Endometrial microvascular endothelial cells (primary cell): ENCODE measurements around the gene HAUS2. TPM values are rescaled to one million over a fixed set of nuclear protein-coding genes. Genes with fewer than 3 reads are reported as not detected.
"Not testable (repeated sequence)": the region's sequence is repeated elsewhere in the genome, so short reads cannot be mapped to it uniquely, and the experiment has no call there.

Experiments
- in situ Hi-C: cut with HindIII; loops from 2 replicates; pipeline ENCODE4 v1.10.0; 2017; ENCODE audit warnings: low sequenced_read_pairs, low pct_unique_long_range_greater_than_20kb; ENCODE audit errors: inconsistent ontology term
- total RNA-seq: library from RNA; depleted of rRNA; stranded (reverse); fragments of >200 nt; gene quantifications from one replicate; pipeline ENCODE4 v1.2.3, GENCODE V29; 2015; ENCODE audit errors: inconsistent ontology term

The HAUS2 gene
- total RNA-seq, 1 donor from 2014 or later: 54.8 TPM

DNA sequence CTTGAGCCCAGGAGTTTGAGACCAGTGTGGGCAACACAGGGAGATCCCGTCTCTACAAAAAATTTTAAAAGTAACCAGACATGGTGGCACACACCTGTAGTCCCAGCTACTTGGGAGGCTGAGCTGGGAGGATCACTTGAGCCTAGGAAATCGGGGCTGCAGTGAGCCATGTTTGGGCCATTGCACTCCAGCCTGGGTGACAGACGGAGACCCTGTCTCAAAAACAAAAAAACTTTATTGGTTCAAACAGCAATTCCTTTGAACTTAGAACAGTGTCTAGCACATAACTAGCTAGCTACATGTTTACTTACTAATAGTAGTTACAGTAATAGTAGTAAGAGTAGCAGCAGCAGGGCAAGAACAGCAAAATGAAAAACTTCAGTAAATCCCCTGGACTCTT, 10.1 kb downstream of the HAUS2 start:
- in situ Hi-C loops: no loop called here

DNA sequence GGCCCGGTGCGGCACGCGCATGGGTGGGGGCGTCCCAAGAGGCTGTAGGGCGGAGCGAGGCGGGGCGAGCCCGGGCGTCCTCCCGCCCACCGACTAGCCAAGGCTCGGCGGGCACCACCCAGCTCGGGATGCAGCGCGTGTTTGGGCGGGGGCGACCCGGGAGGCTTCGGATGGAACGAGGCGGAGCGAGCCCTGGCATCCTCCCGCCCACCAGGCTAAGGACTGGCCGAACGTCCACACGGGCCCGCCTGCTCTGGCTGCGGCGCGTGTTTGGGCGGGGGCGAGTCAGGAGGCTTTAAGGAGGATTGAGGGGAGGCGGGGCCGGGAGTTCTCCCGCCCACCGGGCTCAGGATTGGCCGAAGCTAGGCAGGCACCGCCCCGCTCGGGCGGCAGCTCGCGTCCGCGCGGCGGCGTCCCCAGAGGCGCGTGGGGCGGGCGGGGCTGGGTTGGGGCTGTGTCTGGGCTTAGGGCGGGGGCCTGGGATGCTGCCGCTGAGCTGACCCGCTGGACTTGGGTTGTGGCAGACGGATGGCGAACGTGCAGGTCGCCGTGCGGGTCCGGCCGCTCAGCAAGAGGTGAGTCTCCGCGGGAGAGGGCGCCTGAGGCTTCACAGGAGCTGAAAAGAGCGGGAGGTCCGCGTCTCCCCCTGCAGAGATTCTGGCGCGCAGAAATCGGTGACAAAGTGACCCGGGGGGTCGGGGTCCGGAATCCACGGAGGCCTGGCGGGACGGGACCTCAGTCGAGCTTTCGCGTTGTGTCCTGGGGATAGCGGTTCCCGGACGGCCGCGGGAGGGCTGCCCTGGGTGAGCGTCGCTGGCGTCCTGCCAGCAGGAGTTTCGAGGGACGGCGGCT, 26.8 kb downstream of the HAUS2 start, which contains the start of gene STARD9:
STARD9 (plus strand) TSS at position 419 of the 852 bp plus-strand sequence; CDS start at position 529, 110 bp downstream.
- in situ Hi-C loops: no loop called here

DNA sequence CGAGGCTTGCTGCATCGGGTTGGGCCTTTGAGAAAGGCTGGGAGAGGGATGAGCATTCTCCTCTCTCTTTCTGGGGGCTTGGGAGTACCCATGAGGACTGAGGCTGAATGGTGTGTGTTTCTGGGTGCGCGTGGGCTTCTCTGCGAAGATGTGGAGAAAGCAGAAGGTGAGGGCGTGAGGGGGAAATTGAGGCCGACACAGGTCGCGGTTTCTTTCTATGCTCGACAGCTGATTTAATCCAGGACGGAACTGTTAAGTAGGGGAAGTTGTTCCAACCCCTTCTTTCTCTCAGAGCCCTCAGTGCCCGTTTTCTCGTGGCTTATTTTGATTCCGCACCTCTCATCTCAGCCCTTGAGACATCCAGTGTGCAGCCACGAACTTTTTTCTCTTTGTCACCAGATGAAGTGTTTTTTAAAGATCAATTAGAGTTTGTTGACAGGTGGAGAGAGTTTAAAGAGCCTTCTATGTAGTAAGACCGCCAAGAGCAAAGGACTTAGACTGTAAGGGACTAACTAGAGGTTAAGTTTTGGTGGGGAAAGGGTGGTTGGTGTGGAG, 27.5 kb downstream of the HAUS2 start:
- in situ Hi-C loops: no loop called here

DNA sequence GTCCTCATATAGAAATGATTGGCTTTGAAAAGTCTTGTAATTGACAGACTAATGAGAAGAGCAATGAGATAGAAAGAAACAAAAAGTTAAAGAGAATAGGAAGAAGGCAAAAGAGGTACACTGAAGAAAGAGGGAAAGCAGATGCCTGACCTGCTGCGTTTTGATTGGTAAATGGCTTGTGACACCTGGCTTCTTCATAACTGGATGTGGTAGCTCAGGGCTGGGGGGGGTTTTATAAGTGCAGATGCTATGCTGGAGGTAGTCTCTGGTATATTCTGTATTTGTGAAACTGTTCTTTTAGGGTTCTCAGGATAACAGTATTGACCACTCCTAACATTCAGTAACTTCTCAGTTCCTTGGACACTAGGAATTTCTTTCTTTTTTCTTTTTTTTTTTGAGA, 28.1 kb downstream of the HAUS2 start:
- in situ Hi-C loops: no loop called here

DNA sequence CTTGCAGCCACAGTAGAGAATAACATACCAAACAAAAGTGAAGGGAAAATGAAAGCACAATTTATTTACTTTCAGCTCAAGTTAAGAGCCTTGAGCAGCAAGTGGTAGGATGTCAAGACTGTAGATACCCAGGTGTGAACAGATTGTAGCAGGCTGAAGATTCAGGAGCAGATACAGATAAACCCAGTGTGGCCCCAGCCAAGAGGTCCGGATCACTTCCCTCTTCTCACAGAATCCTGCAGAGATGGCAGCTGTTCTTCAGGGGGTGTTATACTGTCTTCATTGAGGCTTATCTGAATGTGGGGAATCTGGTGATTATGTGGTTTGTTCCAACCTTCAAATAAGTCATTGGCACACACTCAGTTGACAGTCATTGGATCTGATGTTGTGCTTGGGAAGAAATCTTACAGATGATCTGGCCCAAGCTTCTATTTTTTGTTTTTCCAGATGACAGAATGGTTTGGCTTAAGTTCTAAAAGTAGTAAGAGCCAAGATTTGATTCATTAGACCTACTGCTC, 28.9 kb downstream of the HAUS2 start:
- in situ Hi-C loops: no loop called here

DNA sequence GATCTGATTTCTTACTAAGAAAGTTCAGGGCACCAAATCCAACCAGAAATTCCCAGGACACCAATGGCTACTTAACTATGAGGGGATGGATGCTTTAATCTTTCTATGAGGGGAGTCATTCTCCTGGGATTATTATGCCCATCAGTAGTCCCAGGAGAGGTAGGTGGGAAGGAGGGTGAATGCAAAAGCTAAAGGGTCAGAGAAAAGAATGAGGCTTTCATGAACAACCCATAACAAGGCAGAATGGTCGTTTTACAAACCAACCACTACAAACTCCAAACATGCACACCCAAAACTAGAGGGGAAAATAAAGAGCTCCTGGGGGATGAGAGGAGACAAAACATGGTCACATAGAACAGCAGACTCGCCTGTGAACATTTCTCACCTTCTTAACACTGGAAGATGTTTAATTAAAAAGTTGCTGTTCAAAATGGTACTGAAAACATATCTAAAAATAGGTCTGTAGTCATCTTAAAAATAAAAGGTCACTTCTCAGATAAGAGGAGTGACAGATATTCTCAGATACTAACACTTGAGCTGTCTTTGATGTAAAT, 30.4 kb downstream of the HAUS2 start:
- in situ Hi-C loops: no loop called here

DNA sequence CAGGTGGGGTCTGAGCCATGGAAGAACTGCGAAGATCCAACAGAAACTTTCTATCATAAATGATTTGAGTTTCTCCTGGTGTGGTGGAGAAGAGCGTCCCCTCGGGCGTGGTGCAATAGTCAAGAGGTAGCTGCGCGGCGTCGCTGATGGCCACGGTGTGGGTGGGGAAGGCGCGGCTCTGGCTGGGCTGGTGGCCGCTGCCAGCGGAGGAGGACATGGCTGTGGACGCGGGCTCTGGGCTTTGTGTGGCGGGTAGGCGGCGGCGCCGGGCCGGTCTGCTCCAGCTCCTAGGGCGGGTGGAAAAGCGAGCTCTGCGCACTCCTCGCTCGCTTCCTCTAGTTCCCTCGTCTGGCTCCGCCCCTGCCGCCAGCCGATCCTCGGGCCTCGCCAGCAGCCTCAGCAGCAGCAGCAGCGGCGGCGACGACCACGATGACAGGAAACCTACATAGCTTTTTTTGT, 32.7 kb downstream of the HAUS2 start:
- in situ Hi-C loops: no loop called here

DNA sequence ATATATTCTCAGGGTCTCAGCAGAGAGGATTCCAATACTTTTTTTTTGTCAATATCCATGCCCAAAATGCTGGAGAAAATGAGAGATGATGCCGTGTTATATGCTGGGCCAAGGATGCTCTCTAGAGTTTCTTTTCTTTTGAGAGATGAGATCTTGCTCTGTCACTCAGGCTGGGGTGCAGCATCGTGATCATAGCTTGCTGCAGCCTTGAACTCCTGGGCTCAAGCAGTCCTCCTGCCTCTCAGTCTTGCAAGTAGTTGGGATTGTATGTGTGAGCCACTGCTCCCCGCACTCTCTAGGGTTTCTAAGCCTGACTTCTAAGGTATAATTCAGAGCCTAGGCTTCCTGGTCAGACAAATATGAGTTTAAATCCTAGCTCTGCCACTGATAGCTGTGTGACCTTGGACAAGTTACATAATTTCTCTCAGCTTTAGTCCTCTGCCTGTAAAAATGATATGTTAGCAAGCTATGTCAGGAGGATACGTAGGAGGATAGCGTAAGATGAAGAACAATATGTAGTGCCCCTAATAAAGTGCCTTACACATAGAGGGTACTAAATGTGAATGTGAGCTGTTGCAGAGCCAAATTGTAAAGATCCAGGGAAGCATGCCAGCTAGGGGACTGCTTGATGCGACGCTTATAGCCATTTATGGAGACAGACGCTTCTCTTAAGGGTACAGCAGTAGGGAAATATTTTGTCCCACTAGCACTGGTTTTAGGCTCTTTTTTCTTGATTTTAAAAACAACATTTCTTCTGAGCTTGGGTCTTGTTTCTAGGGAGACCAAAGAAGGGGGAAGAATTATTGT, 34.1 kb downstream of the HAUS2 start:
- in situ Hi-C loops: no loop called here

DNA sequence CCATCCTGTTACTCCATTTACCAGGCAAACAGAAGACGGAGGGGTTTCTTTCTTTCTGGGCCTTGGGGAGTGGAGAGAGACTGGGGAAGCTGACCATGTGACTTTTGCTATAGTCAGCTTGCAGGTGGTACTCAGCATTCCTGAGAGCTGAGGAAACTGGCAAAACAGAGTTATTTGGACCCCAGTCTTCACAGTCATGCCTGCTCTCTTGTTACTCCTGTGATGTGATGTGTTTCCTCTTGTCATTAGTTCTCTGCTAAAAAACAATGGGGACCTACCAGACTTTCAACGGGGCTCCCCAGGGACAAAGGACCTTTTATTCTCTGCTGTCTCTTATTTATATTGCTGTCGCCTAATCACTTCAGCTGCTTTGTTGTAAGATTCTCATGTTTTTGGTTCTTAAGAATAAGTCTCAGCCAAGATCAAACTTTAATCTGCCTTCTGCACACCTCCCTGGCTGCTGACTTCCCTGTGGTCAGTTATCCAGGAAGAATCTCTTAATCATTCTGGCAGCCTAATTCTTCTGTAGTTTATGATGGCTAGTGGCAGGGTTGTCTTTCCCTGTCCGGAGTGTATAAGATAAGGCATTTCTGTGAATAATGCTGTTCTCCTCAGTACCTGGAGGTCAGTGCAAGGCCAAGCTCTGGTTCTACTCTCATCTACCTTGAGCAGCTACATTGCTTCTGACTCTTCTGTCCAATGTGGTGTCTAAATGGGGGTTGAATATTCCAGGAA, 35.6 kb downstream of the HAUS2 start:
- in situ Hi-C loops: no loop called here

DNA sequence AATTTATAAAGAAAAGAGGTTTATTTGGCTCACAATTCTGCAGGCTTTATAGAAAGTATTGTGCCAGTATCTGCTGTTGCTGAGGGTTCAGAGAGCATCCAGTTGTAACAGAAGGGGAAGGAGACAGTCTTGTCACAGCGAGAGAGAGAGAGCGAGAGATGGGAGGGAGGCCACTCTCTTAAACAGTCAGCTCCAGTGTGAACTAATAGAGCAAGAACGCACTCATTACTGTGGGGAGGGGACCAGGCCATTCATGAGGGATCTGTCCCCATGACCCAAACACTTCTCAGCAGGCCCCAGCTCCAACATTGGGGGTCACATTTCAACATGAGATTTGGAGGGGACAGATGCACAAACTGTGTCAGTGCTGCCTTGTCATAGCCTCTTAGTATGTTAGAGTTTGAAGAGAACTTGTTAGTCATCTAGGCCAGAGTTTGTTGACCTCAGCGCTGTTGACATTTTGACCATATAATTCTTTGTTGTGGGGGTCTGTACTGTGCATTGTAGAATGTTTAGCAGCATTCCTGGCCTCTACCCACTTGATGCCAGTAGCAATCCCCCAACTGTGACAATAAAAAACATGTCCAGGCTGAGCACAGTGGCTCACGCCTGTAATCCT, 42.1 kb downstream of the HAUS2 start:
- in situ Hi-C loops: no loop called here

DNA sequence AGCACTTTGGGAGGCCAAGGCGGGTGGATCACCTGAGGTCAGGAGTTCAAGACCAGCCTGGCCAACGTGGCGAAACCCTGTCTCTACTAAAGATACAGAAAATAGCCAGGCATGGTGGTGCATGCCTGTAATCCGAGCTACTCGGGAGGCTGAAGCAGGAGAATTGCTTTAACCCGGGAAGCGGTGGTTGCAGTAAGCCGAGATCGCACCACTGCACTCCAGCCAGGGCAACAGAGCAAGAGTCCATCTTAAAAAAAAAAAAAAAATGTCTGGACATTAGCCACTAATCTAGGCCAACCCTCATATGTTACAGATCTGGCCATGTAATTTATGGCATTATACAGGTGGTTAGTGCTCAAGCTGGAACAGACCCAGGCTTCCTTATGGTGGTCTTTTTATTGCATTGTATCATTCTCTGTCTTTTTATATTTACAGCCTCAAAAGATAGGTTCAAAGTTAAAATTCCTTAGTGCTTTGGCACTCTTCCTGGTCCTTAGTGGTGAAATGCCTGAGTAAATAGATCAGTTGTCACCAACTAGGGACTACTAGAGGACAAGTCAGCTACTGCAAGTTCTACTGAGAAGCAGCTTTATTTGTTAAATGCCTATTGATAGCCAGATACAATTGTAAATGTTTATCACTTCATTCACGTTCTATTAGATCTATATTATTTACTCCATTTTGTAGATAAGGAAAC, 42.7 kb downstream of the HAUS2 start:
- in situ Hi-C loops: no loop called here

DNA sequence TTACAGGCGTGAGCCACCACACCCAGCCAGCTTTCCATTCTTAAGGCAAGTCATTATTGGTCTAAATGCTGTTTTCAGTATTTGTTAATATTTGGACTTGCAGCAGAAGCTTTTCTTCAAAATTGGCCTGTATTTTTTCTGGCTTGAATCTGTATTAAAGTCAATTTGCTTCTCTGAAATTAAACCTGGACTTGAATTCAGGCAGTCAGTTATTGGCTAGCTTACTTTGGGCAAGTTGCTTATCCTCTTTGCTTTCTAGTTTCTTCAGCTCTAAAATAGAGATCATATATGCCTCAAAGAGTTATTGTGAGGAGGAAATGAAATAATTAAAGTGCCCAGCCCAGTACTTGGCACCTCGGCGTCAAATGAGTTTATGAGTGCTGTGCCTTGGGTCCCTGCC, 44.1 kb downstream of the HAUS2 start:
- in situ Hi-C loops: no loop called here

DNA sequence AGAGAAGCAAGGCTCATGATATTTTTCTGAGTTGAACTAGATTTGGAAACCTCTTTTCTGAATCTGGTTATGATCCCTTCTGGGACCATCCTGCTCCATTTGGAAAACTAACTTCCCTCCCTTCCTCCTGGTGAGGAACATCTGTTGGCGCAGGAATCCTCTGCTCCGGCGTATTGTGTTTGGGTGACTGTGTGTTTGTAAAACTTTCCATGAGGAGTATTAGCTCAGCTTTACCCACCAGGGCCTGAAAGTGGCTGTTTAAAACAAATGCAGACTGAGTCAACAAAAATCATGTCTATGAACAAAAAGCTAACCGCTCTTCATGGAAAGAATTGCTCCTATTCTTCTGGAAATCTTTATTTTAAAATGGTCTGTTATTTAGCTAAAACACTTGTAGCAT, 44.5 kb downstream of the HAUS2 start:
- in situ Hi-C loops: no loop called here

DNA sequence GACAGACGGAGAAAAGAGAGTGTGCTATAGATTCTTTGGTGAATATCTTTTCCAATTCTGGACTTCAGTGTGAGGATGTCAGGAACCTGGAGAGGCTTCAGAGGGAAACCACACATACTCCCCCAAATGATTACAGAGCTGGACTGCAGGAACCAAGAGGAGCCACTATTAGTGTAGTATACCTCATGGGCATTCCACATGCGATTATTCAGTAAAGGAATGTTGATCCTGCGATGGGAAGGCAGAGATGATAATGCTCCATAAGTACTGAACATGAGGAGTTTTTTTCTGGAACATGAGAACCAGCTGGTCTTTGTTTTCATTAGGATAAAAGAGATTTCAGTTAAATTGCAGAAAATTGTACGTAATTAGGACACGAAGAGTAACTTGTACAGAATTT, 45.5 kb downstream of the HAUS2 start:
- in situ Hi-C loops: no loop called here

DNA sequence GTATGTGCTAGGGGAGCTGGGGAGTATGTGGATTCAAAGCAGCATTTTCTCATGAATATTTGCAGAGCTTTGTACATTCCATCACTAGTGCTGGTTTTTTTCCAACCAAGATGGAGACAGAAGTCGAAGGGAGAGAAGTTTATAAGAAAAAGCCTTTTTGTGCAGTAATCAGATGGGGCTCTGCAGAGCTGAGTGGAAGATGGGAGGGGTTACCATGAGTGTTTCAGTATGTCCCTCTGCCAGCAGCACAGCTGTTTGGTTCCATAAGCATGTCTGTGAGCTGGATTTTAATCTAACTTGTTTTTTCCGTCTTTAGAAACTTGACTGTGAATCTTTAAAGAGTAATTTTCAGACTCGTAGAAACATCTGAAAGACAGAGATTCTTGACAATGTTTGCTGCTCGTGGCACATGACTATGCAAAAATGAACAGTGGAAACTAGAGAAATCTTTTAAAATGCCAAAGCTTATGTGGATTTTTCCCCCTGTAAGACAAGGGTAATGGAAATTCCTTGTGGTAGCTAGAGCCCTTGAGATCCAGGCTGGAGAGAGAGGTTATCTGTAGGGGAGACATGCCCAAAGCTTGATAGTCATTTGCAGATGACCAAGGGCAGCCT, 47.1 kb downstream of the HAUS2 start:
- in situ Hi-C loops: no loop called here

DNA sequence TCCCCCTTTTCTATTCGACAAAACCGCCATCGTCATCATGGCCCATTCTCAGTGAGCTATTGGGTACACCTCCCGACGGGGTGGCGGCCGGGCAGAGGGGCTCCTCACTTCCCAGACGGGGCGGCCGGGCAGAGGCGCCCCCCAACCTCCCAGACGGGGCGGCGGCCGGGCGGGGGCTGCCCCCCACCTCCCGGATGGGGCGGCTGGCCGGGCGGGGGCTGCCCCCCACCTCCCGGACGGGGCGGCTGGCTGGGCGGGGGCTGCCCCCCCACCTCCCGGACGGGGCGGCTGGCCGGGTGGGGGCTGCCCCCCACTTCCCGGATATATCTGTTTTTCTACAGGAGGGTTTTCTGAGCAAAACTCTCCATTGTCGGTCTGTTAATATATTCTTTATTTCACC, 52.7 kb downstream of the HAUS2 start:
- in situ Hi-C loops: not testable (repeated sequence)

DNA sequence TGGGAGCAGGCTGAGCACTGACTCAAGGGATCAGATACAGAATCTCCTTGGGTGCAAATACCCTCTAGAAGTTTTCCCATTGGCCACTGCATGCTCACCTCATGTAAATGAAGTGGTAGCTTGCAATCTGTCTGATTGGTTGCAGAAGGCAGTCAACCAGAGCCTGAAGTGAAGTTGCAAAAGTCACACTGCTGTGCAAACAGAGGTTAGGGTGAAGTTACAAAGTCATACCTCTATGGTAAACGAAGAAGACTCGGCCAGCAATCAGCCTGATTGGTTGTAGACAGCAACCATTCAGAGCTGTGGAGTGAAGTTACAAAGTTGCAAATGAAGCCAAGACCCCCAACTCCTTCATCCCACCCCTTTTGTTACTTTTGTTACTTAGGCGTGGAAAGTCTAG, 53.9 kb downstream of the HAUS2 start:
- in situ Hi-C loops: no loop called here
